Measurements from ENCODE around the gene CTSL. TPM values are rescaled to one million over a fixed set of nuclear protein-coding genes. Genes with fewer than 3 reads are reported as not detected.

CTSL gene
- total and polyA plus RNA-seq, 4 donors, result 109 to 1,526 (median 213) TPM

- TF ChIP-seq, protein P1, sequence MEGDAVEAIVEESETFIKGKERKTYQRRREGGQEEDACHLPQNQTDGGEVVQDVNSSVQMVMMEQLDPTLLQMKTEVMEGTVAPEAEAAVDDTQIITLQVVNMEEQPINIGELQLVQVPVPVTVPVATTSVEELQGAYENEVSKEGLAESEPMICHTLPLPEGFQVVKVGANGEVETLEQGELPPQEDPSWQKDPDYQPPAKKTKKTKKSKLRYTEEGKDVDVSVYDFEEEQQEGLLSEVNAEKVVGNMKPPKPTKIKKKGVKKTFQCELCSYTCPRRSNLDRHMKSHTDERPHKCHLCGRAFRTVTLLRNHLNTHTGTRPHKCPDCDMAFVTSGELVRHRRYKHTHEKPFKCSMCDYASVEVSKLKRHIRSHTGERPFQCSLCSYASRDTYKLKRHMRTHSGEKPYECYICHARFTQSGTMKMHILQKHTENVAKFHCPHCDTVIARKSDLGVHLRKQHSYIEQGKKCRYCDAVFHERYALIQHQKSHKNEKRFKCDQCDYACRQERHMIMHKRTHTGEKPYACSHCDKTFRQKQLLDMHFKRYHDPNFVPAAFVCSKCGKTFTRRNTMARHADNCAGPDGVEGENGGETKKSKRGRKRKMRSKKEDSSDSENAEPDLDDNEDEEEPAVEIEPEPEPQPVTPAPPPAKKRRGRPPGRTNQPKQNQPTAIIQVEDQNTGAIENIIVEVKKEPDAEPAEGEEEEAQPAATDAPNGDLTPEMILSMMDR (IDR thresholded peaks at IDR 0.05; ENCODE audit: control extremely low read depth, extremely low read depth), result no peak
- no peak for DNase-seq
- no peak overlapping the region for H3K27ac ChIP-seq (ENCODE audit: low read depth in 1 of 2, low read length in 1 of 2)
- H3K4me3 ChIP-seq, result no peak overlapping the region
- no peaks in the 10 kb centered on the region for H3K27me3 ChIP-seq (ENCODE audit: control insufficient read depth in 3 of 3, insufficient read depth in 3 of 3, low read length in 2 of 3)
- no peak for ATAC-seq (ENCODE audit: insufficient read depth, low FRiP score)
- H3K36me3 ChIP-seq (ENCODE audit: control insufficient read depth in 4 of 4, insufficient read depth in 4 of 4, low read length in 4 of 4), result no peaks in the 10 kb centered on the region
- H3K9ac ChIP-seq (ENCODE audit: insufficient read depth in 1 of 2, low read length in 2 of 2), result no peak overlapping the region
- H3K4me1 ChIP-seq (ENCODE audit: control insufficient read depth in 5 of 5, insufficient read depth in 5 of 5, low read length in 5 of 5), result peaks cover 0 to 36% (median 19%) of the 10 kb centered on the region in 5 donors
- WGBS, 2 donors, result 77 to 87% methylated on average over 2 of the region's 2 CpGs
- H3K9me3 ChIP-seq (ENCODE audit: control insufficient read depth in 4 of 4, insufficient read depth in 3 of 4, low read length in 3 of 4), result no peaks in the 10 kb centered on the region
Measured at GRCh38 chr9:87716141-87716540, 9.8 kb upstream of the CTSL start.

- no peak overlapping the region for H3K4me3 ChIP-seq
- no peaks in the 10 kb centered on the region for H3K9me3 ChIP-seq (ENCODE audit: control insufficient read depth in 4 of 4, insufficient read depth in 3 of 4, low read length in 3 of 4)
- no peak overlapping the region for H3K9ac ChIP-seq (ENCODE audit: insufficient read depth in 1 of 2, low read length in 2 of 2)
- no peak for ATAC-seq (ENCODE audit: insufficient read depth, low FRiP score)
- no peak overlapping the region for H3K27ac ChIP-seq (ENCODE audit: low read depth in 1 of 2, low read length in 1 of 2)
- H3K36me3 ChIP-seq (ENCODE audit: control insufficient read depth in 4 of 4, insufficient read depth in 4 of 4, low read length in 4 of 4), result no peaks in the 10 kb centered on the region
- peaks cover 0 to 24% (median 13%) of the 10 kb centered on the region in 5 donors for H3K4me1 ChIP-seq (ENCODE audit: control insufficient read depth in 5 of 5, insufficient read depth in 5 of 5, low read length in 5 of 5)
- H3K27me3 ChIP-seq (ENCODE audit: control insufficient read depth in 3 of 3, insufficient read depth in 3 of 3, low read length in 2 of 3), result no peaks in the 10 kb centered on the region
- TF ChIP-seq, protein P1 (IDR thresholded peaks at IDR 0.05; ENCODE audit: control extremely low read depth, extremely low read depth), result no peak
- no peak for DNase-seq
- WGBS, 2 donors, result 95 to 100% methylated on average over 1 of the region's 1 CpG
Measured at GRCh38 chr9:87717456-87717855, 8.5 kb upstream of the CTSL start.

- Histone ChIP-seq H3K4me3 (no peak overlapping the region), H3K9me3 (ENCODE audit: control insufficient read depth in 4 of 4, insufficient read depth in 3 of 4, low read length in 3 of 4) (no peaks in the 10 kb centered on the region), H3K36me3 (ENCODE audit: control insufficient read depth in 4 of 4, insufficient read depth in 4 of 4, low read length in 4 of 4) (no peaks in the 10 kb centered on the region), H3K4me1 (ENCODE audit: control insufficient read depth in 5 of 5, insufficient read depth in 5 of 5, low read length in 5 of 5) (peaks cover 0 to 17% (median 6%) of the 10 kb centered on the region in 5 donors), H3K9ac (ENCODE audit: insufficient read depth in 1 of 2, low read length in 2 of 2) (no peak overlapping the region), H3K27ac (ENCODE audit: low read depth in 1 of 2, low read length in 1 of 2) (no peak overlapping the region), H3K27me3 (ENCODE audit: control insufficient read depth in 3 of 3, insufficient read depth in 3 of 3, low read length in 2 of 3) (no peaks in the 10 kb centered on the region)
- no peak for ATAC-seq (ENCODE audit: insufficient read depth, low FRiP score)
- TF ChIP-seq, protein P1 (IDR thresholded peaks at IDR 0.05; ENCODE audit: control extremely low read depth, extremely low read depth), result no peak
- WGBS, 2 donors, result 97 to 98% methylated on average over 3 of the region's 3 CpGs
- no peak for DNase-seq
Measured at GRCh38 chr9:87718231-87718630, 7.7 kb upstream of the CTSL start.

All from lung (tissue), 12 donors.